Neural progenitor cell (in vitro differentiated cells): ENCODE data around the gene MFAP1. TPM values are rescaled to one million over a fixed set of nuclear protein-coding genes. Genes with fewer than 3 reads are reported as not detected.

Source experiments
- DNase-seq: peaks from one replicate; pipeline ENCODE4 v3.0.0-alpha.2; 2016; ENCODE audit warnings: low spot score
- H2AFZ ChIP-seq: fragments of 200-600 bp; sonication (generic); replicated peaks from 2 replicates; pipeline ENCODE4 v1.6.1; 2016; ENCODE audit warnings: antibody characterized with exemption
- H3F3A ChIP-seq: fragments of 200-600 bp; sonication (generic); 2 replicates; pipeline ENCODE4 v1.6.1; 2016; ENCODE audit warnings: antibody characterized with exemption, low read depth
- H3K27ac ChIP-seq: fragments of 200-600 bp; sonication (generic); 2 replicates; pipeline ENCODE4 v1.5.1; 2016; ENCODE audit warnings: mild to moderate bottlenecking
- H3K27me3 ChIP-seq: fragments of 200-600 bp; sonication (generic); 2 replicates; pipeline ENCODE4 v1.6.1; 2016; ENCODE audit warnings: mild to moderate bottlenecking, moderate library complexity
- H3K36me3 ChIP-seq: fragments of 200-600 bp; sonication (generic); 2 replicates; pipeline ENCODE4 v1.5.1; 2016
- H3K4me1 ChIP-seq: fragments of 200-600 bp; sonication (generic); 2 replicates; pipeline ENCODE4 v1.6.1; 2016; ENCODE audit warnings: mixed run types
- H3K4me2 ChIP-seq: fragments of 200-600 bp; sonication (generic); 2 replicates; pipeline ENCODE4 v1.6.1; 2016
- H3K4me3 ChIP-seq: fragments of 200-600 bp; sonication (generic); 2 replicates; pipeline ENCODE4 v1.5.1; 2016
- H3K79me2 ChIP-seq: fragments of 200-600 bp; sonication (generic); 2 replicates; pipeline ENCODE4 v1.6.1; 2016; ENCODE audit warnings: low read depth
- H3K9ac ChIP-seq: fragments of 200-600 bp; sonication (generic); 2 replicates; pipeline ENCODE4 v1.6.1; 2016
- H3K9me3 ChIP-seq: fragments of 200-600 bp; sonication (generic); 2 replicates; pipeline ENCODE4 v1.5.1; 2016; ENCODE audit warnings: low read depth
- H4K20me1 ChIP-seq: fragments of 200-600 bp; sonication (generic); 2 replicates; pipeline ENCODE4 v1.6.1; 2016; ENCODE audit warnings: low read depth
- H3K27ac Mint-ChIP-seq: 3 replicates; pipeline ENCODE4 v1.8.0; 2021; ENCODE audit warnings: mixed read lengths
- H3K27me3 Mint-ChIP-seq: 2 replicates; pipeline ENCODE4 v1.8.0; 2022; ENCODE audit warnings: low read depth, mild to moderate bottlenecking, inconsistent platforms, moderate library complexity, mixed read lengths; ENCODE audit not compliant: insufficient read depth
- H3K36me3 Mint-ChIP-seq: 3 replicates; pipeline ENCODE4 v1.8.0; 2021; ENCODE audit warnings: mixed read lengths
- H3K4me1 Mint-ChIP-seq: 3 replicates; pipeline ENCODE4 v1.8.0; 2021; ENCODE audit warnings: mixed read lengths
- H3K4me3 Mint-ChIP-seq: 3 replicates; pipeline ENCODE4 v1.8.0; 2021; ENCODE audit warnings: mild to moderate bottlenecking, moderate library complexity, mixed read lengths
- H3K9me3 Mint-ChIP-seq: 3 replicates; pipeline ENCODE4 v1.8.0; 2020; ENCODE audit warnings: mixed read lengths
- EZH2 ChIP-seq: fragments of 200-600 bp; sonication (generic); IDR thresholded peaks from 2 replicates; pipeline ENCODE4 v1.6.1; 2017; ENCODE audit warnings: antibody characterized with exemption, mild to moderate bottlenecking, moderate library complexity
- EZH2phosphoT487 ChIP-seq: fragments of 200-600 bp; sonication (generic); IDR thresholded peaks from 2 replicates; pipeline ENCODE4 v1.6.1; 2017; ENCODE audit warnings: antibody characterized with exemption
- microRNA counts: library from miRNA; unstranded; fragments of <30 nt; microRNA quantifications from one replicate; lab custom pipeline; 2016
- microRNA-seq: library from miRNA; unstranded; fragments of <30 nt; microRNA quantifications from one replicate; pipeline ENCODE4, GENCODE V29; 2016
- small RNA-seq: library from RNA; depleted of rRNA; stranded (forward); fragments of <200 nt; gene quantifications from one replicate; pipeline ENCODE3, GENCODE V24; 2015
- total RNA-seq: library from RNA; depleted of rRNA; stranded (reverse); fragments of >200 nt; gene quantifications from 2 replicates; pipeline ENCODE4 v1.2.3, GENCODE V29; 2015; ENCODE audit warnings: low replicate concordance

The MFAP1 gene
- total RNA-seq, 1 donor from 2014 or later: 47.3 TPM

DNA sequence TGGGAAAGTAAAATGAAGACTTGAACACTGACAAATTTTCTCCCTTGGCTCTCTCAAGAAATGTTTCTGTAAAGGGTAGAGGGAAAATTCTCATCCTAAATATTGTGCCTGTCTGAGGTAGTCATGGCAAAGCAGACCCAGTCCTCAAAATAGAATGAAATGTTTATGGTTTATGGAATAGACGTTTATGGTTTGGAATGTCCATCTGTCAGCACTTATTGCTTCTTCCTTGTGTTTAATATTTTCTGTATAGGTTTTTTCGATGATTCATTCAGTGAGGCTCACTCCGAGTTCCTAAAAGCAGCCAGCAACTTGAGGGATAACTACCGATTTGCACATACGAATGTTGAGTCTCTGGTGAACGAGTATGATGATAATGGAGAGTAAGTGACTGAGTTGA, 61.7 kb downstream of the MFAP1 start:
- peaks cover 8% of the 10 kb centered on the region for H3K79me2 ChIP-seq
- no peak overlapping the region for H3K27ac Mint-ChIP-seq
- H3K27ac ChIP-seq: no peak overlapping the region

More for the DNA sequence above, 61.7 kb downstream of the MFAP1 start:
- H3F3A ChIP-seq: peaks cover 23% of the 10 kb centered on the region
- no peak for DNase-seq
- H3K4me3 Mint-ChIP-seq: no peak overlapping the region
- TF ChIP-seq EZH2phosphoT487: no peak
- no peak for TF ChIP-seq EZH2
- H3K4me3 ChIP-seq: no peak overlapping the region
- H3K9ac ChIP-seq: no peak overlapping the region
- no peaks in the 10 kb centered on the region for H3K27me3 Mint-ChIP-seq
- no peaks in the 10 kb centered on the region for H3K4me1 Mint-ChIP-seq
- H3K4me1 ChIP-seq: no peaks in the 10 kb centered on the region
- H3K27me3 ChIP-seq: no peaks in the 10 kb centered on the region
- no peaks in the 10 kb centered on the region for H3K9me3 ChIP-seq
- peaks cover 40% of the 10 kb centered on the region for H3K36me3 Mint-ChIP-seq
- no peak overlapping the region for H2AFZ ChIP-seq
- H3K9me3 Mint-ChIP-seq: no peaks in the 10 kb centered on the region
- H4K20me1 ChIP-seq: peaks cover 14% of the 10 kb centered on the region
- no peak overlapping the region for H3K4me2 ChIP-seq
- H3K36me3 ChIP-seq: peaks cover 1% of the 10 kb centered on the region

MicroRNAs within 50 kb of the gene (microRNA counts, 767-probe panel; counts per million panel counts)
- microRNA hsa-miR-1282 (lab: Ali Mortazavi, UCI): 460 counts per million, percentile 90 among the panel's probes with 10 or more counts

Small RNA genes lying within 50 kb of the gene (microRNA-seq; reads per million reads assigned to microRNA genes)
- not detected for gene MIR1282

Small RNA genes lying within 50 kb of the gene (small RNA-seq; reads per million reads assigned to genes)
- gene MIR1282 (not detected), gene RF00019 (not detected)

Other genes with a start within 250 kb of the MFAP1 start
- gene PPIP5K1, start 234.5 kb downstream of the MFAP1 start, total RNA-seq: 17.0 and 35.6 TPM in 2 replicates
- 4.4 and 4.6 TPM in 2 replicates for gene CKMT1B, start 230.7 kb downstream of the MFAP1 start, total RNA-seq
- gene STRC, start 205.9 kb downstream of the MFAP1 start, total RNA-seq: 0.09 and 1.7 TPM in 2 replicates
- 1.1 and 1.5 TPM in 2 replicates for gene CATSPER2, start 175.8 kb downstream of the MFAP1 start, total RNA-seq
- 1.7 and 2.3 TPM in 2 replicates for gene CKMT1A, start 130.8 kb downstream of the MFAP1 start, total RNA-seq
- 198 and 315 TPM in 2 replicates for gene PDIA3, start 78.3 kb downstream of the MFAP1 start, total RNA-seq
- 3.1 and 5.1 TPM in 2 replicates for gene ELL3, start 47.7 kb downstream of the MFAP1 start, total RNA-seq
- gene SERF2, start 32.4 kb downstream of the MFAP1 start, total RNA-seq: 249 and 430 TPM in 2 replicates
- gene SERINC4, start 24.5 kb downstream of the MFAP1 start, total RNA-seq: 0.50 TPM in 1 of 2 replicates, not detected in the other
- 6.7 and 8.3 TPM in 2 replicates for gene HYPK, start 24.1 kb downstream of the MFAP1 start, total RNA-seq
- gene WDR76, start 2.3 kb upstream of the MFAP1 start, total RNA-seq: 31.5 and 32.6 TPM in 2 replicates